Gastrocnemius medialis (tissue), 4 donors: ENCODE data around the gene KCNJ15. TPM values are rescaled to one million over a fixed set of nuclear protein-coding genes. Genes with fewer than 3 reads are reported as not detected.
A peak's percentile ranks its signal among the peaks of the same experiment; 100 is the strongest.

Experiments
- ATAC-seq, 2 donors: fragments of 150-250 bp; one replicate each; pipeline ENCODE4 v1.9.1; 2016
- DNase-seq, 2 donors: peaks; one replicate each; pipeline ENCODE4 v3.0.0-alpha.2; 2019
- H3K27ac ChIP-seq, 4 donors: fragments of 200-600 bp; sonication (generic); 1 replicate in 1 of 4; 2 replicates in 3 of 4; pipeline ENCODE4 v1.5.1; 2016 to 2018; ENCODE audit warnings: mild to moderate bottlenecking in 2 of 4, moderate library complexity in 1 of 4
- H3K27me3 ChIP-seq, 3 donors: fragments of 200-600 bp; sonication (generic) in 2 of 3; 1 replicate in 1 of 3; 2 replicates in 2 of 3; pipeline versions ENCODE4 v1.5.1 to v1.6.0; 2016 to 2019; ENCODE audit warnings: mild to moderate bottlenecking in 1 of 3, moderate library complexity in 1 of 3
- H3K36me3 ChIP-seq, 2 donors: fragments of 200-600 bp; sonication (generic) in 1 of 2; one replicate each; pipeline ENCODE4 v1.5.1; 2017 to 2018
- H3K4me1 ChIP-seq, 2 donors: fragments of 200-600 bp; sonication (generic) in 1 of 2; one replicate each; pipeline ENCODE4 v1.5.1; 2016 to 2017; ENCODE audit warnings: mild to moderate bottlenecking in 2 of 2
- H3K4me3 ChIP-seq, 4 donors: fragments of 200-600 bp; sonication (generic) in 3 of 4; 1 replicate in 1 of 4; 2 replicates in 3 of 4; pipeline ENCODE4 v1.5.1; 2016 to 2019; ENCODE audit warnings: mild to moderate bottlenecking in 2 of 4
- H3K9me3 ChIP-seq, 3 donors: fragments of 200-600 bp; sonication (generic) in 2 of 3; 1 replicate in 1 of 3; 2 replicates in 2 of 3; pipeline ENCODE4 v1.5.1; 2016 to 2019
- POLR2A ChIP-seq, 2 donors: fragments of 450-650 bp; IDR thresholded peaks; one replicate each; pipeline ENCODE4 v1.6.1; 2017; ENCODE audit warnings: antibody characterized with exemption in 2 of 2, mild to moderate bottlenecking in 2 of 2, moderate library complexity in 2 of 2
- in situ Hi-C, 4 donors: fragments of 200-750 bp; cut with MboI; loops; one replicate each; pipeline versions ENCODE4 v1.15.0 to v1.8.0; 2017; ENCODE audit warnings: low sequenced_read_pairs in 4 of 4
- intact Hi-C: fragments of 100-400 bp; cut with DNase I; formaldehyde crosslinking; loops from one replicate; pipeline ENCODE4 v1.15.1; 2023; ENCODE audit warnings: low total_unique reads
- total RNA-seq, 4 donors: library from RNA; depleted of rRNA; stranded (reverse); fragments of >200 nt; gene quantifications; one replicate each; pipeline versions ENCODE4 v1.1.0 to v1.2.3, GENCODE V29; 2016
- TF ChIP-seq, protein P1 (sequence below), 5 experiments: fragments of 450-650 bp in 3 of 5; fragments of 200-600 bp in 2 of 5; sonication (generic) in 2 of 5; IDR thresholded peaks in 4 of 5; conservative IDR thresholded peaks in 1 of 5; 1 replicate in 4 of 5; 2 replicates in 1 of 5; pipeline ENCODE4 v1.5.1; 2016 to 2019; ENCODE audit warnings: antibody characterized with exemption in 5 of 5, mild to moderate bottlenecking in 3 of 5, moderate library complexity in 3 of 5

The KCNJ15 gene
- total RNA-seq, 4 donors from 2014 or later: 0.24 to 1.5 (median 0.37) TPM

DNA sequence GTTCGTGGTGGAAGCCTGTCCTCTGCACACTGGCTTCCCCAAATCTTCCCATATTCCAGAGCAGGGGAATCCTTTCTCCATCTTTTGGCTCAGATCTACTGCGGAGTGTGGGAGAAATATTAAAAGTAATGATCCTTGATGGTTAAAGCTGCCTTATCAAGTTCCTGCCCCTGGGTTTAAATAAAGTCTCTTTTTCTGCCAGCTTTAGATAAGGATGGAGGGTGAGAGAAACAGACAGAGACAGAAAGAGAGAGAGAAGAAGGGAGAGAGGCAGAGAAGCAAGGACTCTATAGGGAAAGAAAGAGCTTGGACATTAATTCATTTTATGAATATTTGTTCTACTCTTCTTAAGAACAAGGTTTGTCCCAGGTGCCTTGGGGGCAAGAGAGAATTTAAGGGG is 98.0 kb downstream of the KCNJ15 start:
- TF ChIP-seq POLR2A (IDR thresholded peaks at IDR 0.05): no peak
- TF ChIP-seq, protein P1, sequence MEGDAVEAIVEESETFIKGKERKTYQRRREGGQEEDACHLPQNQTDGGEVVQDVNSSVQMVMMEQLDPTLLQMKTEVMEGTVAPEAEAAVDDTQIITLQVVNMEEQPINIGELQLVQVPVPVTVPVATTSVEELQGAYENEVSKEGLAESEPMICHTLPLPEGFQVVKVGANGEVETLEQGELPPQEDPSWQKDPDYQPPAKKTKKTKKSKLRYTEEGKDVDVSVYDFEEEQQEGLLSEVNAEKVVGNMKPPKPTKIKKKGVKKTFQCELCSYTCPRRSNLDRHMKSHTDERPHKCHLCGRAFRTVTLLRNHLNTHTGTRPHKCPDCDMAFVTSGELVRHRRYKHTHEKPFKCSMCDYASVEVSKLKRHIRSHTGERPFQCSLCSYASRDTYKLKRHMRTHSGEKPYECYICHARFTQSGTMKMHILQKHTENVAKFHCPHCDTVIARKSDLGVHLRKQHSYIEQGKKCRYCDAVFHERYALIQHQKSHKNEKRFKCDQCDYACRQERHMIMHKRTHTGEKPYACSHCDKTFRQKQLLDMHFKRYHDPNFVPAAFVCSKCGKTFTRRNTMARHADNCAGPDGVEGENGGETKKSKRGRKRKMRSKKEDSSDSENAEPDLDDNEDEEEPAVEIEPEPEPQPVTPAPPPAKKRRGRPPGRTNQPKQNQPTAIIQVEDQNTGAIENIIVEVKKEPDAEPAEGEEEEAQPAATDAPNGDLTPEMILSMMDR (IDR thresholded peaks at IDR 0.05 in 4 of 5, conservative IDR thresholded peaks at IDR 0.05 in 1 of 5): no peak
- intact Hi-C loops: loop anchor here (5.0 kb wide), 3 partner anchors 182 to 847 kb away; no protein-coding TSS in a partner anchor
- Histone ChIP-seq H3K27me3 (peaks cover 0 to 6% (median 0%) of the 10 kb centered on the region in 3 donors), H3K4me3 (no peak overlapping the region), H3K36me3 (no peaks in the 10 kb centered on the region), H3K27ac (no peak overlapping the region), H3K4me1 (no peaks in the 10 kb centered on the region), H3K9me3 (no peaks in the 10 kb centered on the region)
- in situ Hi-C loops: loop anchor here (5.0 to 25.0 kb wide), 6 partner anchors 140 to 667 kb away; no protein-coding TSS in a partner anchor
- no peak for ATAC-seq
- DNase-seq: no peak

DNA sequence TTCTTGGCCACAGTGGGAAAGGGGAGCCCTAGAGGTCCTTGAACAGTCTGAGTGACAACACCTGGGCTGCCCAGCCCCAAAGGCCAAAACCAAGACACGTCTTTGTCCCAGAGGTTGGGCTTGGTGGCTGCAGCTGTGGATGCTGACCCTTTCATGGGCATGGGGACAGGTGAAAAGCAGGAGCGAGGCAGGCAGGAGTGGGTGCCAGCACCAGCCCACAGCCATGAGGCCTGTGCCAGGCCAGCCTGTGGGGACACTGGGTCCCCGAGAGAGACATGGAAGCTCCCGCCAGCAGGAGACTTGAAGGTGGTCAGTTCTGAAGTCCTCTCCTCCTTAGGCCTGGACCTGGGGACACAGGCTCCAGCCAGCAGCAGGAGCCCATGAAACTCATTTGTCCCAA is 98.6 kb downstream of the KCNJ15 start:
- no peaks in the 10 kb centered on the region for H3K4me1 ChIP-seq
- intact Hi-C loops (loop anchor here (5.0 kb wide), 1 partner anchor 183 kb away; no protein-coding TSS in a partner anchor), in situ Hi-C loops (loop anchor here (10.0 to 25.0 kb wide), 4 partner anchors 141 to 668 kb away; no protein-coding TSS in a partner anchor)
- no peak overlapping the region for H3K27ac ChIP-seq
- H3K9me3 ChIP-seq: no peaks in the 10 kb centered on the region
- DNase-seq (no peak), ATAC-seq (no peak)
- TF ChIP-seq POLR2A (IDR thresholded peaks at IDR 0.05): no peak
- TF ChIP-seq, protein P1 (IDR thresholded peaks at IDR 0.05 in 4 of 5, conservative IDR thresholded peaks at IDR 0.05 in 1 of 5): no peak
- H3K27me3 ChIP-seq: peaks cover 0 to 6% (median 0%) of the 10 kb centered on the region in 3 donors
- H3K36me3 ChIP-seq: no peaks in the 10 kb centered on the region
- H3K4me3 ChIP-seq: no peak overlapping the region

DNA sequence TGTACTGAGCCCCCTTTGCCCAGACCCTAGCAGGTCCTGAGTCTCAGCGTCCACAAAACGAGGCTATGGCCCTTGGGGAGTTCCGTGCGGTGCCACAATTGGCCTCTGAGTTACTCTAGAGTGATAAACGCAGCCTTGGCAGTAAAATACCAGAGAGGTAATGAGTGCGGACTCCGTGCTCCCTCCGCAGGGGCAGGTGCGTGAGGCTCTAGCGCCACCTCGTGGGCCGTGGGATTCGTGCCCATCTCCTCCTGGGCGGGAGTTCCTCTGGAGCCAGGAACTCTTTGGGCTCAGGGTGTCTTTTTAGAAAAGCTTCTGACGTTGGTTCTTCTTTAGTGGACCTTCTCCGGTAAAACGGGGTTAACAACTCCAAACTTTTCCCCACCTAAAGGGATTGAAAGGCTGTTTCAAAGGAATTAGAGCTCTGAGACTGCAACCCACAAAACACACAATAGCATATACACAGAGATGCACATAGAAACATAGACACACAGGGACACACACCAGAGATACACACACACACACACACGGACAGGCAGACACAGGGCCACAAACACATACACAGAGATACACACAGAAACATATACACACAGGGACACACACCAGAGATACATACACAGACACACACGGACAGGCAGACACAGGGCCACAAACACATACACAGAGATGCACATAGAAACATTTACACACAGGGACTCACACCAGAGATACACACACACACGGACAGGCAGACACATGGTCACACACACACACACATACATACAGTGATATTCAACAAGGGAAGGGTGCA is 99.4 kb downstream of the KCNJ15 start:
- TF ChIP-seq, protein P1 (IDR thresholded peaks at IDR 0.05 in 4 of 5, conservative IDR thresholded peaks at IDR 0.05 in 1 of 5): peak; percentile 62 to 88 (median 80)
- TF ChIP-seq POLR2A (IDR thresholded peaks at IDR 0.05): no peak
- ATAC-seq: peak; percentile 34 to 55
- Histone ChIP-seq H3K4me3 (no peak overlapping the region), H3K27ac (no peak overlapping the region), H3K9me3 (no peaks in the 10 kb centered on the region), H3K4me1 (no peaks in the 10 kb centered on the region), H3K36me3 (no peaks in the 10 kb centered on the region), H3K27me3 (peaks cover 0 to 6% (median 0%) of the 10 kb centered on the region in 3 donors)
- peak; percentile 22 to 29 for DNase-seq
- intact Hi-C loops: loop anchor here (1.0 to 5.0 kb wide), 3 partner anchors 137 to 681 kb away; no protein-coding TSS in a partner anchor
- in situ Hi-C loops: loop anchor here (10.0 to 25.0 kb wide), 4 partner anchors 141 to 669 kb away; no protein-coding TSS in a partner anchor

Other genes with a start within 250 kb of the KCNJ15 start
- gene ERG, start 241.5 kb downstream of the KCNJ15 start, total RNA-seq: 1 to 10 TPM; 4.6 to 7.0 (median 5.1) TPM